H1 (cell line): ENCODE data around the gene AGBL1. TPM values are rescaled to one million over a fixed set of nuclear protein-coding genes. Genes with fewer than 3 reads are reported as not detected.

Experiments used
- polyA plus RNA-seq, 7 experiments: library from polyadenylated mRNA; depleted of rRNA in 3 of 7; stranded (reverse) in 5 of 7; unstranded in 2 of 7; fragments of >200 nt in 5 of 7; fragments of 200-250 nt in 2 of 7; gene quantifications; 1 replicate in 5 of 7; 2 replicates in 1 of 7; 4 replicates in 1 of 7; pipeline versions ENCODE4 v1.2.1 to v1.2.3, GENCODE V29; 2011 to 2013; ENCODE audit warnings: missing spikeins in 2 of 7, mixed read lengths in 2 of 7
- total RNA-seq: library from RNA; stranded (reverse); fragmentation: NEBNext Ultra II Directional; extraction: Animal tissue kit (Norgen Biotek cat#: 25700); gene quantifications from 2 replicates; pipeline ENCODE4 v1.2.1, GENCODE V29; 2021
- TF ChIP-seq, protein P1 (sequence below), 3 experiments: IDR thresholded peaks; 1 replicate in 2 of 3; 2 replicates in 1 of 3; pipeline versions ENCODE4 v1.5.1 to v1.6.1; 2011; ENCODE audit warnings: low read length in 3 of 3, mild to moderate bottlenecking in 3 of 3, inconsistent platforms in 2 of 3, low read depth in 1 of 3, moderate library complexity in 1 of 3; ENCODE audit not compliant: insufficient read depth in 1 of 3; ENCODE audit errors: control extremely low read depth in 1 of 3
- TF ChIP-seq, protein P2 (sequence below): IDR thresholded peaks from 2 replicates; pipeline ENCODE4 v1.6.1; 2011; ENCODE audit warnings: low read depth, mild to moderate bottlenecking, low read length; ENCODE audit not compliant: insufficient read depth
- TF ChIP-seq, protein P3 (sequence below): IDR thresholded peaks from 2 replicates; pipeline ENCODE4 v1.6.1; 2012; ENCODE audit warnings: inconsistent platforms
- TF ChIP-seq, protein P4 (sequence below): IDR thresholded peaks from 2 replicates; pipeline ENCODE4 v1.6.1; 2011; ENCODE audit warnings: low read length, improper control_type of control experiment

Gene AGBL1
- total and polyA plus RNA-seq, 2 of the 8 experiments (the other 6 are each of a cell fraction or from before 2014, with no cell fraction given) = not detected

DNA sequence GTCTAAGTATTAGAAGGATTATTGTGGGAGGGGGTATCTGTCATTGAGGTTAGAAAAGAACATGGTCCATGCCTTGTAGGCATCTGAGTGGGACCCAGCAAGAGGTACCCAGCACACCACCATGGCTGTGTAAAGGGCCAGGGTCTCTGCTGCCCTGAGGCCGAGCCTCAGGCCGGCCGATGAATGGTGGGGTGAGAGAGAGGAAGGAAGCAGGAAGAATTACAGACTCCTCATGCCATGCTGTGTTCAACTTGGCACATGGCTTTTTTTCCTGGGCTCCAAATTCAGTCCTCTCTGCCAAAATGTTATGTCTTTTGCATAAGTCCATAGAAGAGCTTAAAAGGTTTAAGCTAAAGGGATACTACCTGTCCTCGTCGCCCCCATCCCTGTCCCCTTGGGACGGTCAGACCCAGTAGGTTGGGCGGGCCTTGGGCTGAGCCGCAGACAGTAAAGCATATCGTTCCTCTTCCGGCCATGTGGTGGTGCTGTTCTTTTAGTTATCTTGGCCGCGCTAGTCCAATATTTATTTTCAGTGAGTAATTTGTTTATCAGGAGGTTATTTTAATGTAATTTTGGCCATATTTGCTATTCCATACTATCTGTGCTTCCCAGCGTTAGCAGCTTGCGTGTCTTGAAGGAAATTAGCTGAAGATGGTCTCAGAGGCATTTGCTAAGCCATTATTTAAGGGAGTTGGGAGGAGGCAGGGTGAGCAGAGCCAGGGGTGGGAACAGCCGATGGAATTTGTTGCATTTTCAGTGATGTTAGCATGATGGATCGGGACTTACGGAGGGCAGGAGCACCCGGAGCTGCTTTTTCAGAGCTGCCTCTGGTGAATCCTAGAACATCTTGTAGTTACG, 152.4 kb downstream of the AGBL1 start (continued):
- TF ChIP-seq, protein P1, sequence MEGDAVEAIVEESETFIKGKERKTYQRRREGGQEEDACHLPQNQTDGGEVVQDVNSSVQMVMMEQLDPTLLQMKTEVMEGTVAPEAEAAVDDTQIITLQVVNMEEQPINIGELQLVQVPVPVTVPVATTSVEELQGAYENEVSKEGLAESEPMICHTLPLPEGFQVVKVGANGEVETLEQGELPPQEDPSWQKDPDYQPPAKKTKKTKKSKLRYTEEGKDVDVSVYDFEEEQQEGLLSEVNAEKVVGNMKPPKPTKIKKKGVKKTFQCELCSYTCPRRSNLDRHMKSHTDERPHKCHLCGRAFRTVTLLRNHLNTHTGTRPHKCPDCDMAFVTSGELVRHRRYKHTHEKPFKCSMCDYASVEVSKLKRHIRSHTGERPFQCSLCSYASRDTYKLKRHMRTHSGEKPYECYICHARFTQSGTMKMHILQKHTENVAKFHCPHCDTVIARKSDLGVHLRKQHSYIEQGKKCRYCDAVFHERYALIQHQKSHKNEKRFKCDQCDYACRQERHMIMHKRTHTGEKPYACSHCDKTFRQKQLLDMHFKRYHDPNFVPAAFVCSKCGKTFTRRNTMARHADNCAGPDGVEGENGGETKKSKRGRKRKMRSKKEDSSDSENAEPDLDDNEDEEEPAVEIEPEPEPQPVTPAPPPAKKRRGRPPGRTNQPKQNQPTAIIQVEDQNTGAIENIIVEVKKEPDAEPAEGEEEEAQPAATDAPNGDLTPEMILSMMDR (IDR thresholded peaks at IDR 0.05; ENCODE audit: control extremely low read depth in 1 of 3, insufficient read depth in 1 of 3, low read depth in 1 of 3, low read length in 3 of 3) = peak; percentile 58 to 74 (median 69)
- TF ChIP-seq, protein P2, sequence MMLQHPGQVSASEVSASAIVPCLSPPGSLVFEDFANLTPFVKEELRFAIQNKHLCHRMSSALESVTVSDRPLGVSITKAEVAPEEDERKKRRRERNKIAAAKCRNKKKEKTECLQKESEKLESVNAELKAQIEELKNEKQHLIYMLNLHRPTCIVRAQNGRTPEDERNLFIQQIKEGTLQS = no peak
- TF ChIP-seq, protein P3, sequence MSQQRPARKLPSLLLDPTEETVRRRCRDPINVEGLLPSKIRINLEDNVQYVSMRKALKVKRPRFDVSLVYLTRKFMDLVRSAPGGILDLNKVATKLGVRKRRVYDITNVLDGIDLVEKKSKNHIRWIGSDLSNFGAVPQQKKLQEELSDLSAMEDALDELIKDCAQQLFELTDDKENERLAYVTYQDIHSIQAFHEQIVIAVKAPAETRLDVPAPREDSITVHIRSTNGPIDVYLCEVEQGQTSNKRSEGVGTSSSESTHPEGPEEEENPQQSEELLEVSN = 0 out of 2 replicates have a peak, but pooled peaks have one; percentile 14
- TF ChIP-seq, protein P4, sequence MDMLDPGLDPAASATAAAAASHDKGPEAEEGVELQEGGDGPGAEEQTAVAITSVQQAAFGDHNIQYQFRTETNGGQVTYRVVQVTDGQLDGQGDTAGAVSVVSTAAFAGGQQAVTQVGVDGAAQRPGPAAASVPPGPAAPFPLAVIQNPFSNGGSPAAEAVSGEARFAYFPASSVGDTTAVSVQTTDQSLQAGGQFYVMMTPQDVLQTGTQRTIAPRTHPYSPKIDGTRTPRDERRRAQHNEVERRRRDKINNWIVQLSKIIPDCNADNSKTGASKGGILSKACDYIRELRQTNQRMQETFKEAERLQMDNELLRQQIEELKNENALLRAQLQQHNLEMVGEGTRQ = no peak
- TF ChIP-seq, all 59 proteins: peak for 5
